Neural cell (in vitro differentiated cells): ENCODE measurements around the gene SCUBE2. TPM values are rescaled to one million over a fixed set of nuclear protein-coding genes. Genes with fewer than 3 reads are reported as not detected.

ENCODE experiments used
- H2AFZ ChIP-seq: fragments of 200-600, 300-800 bp; sonication (generic), shearing (Covaris generic); 2 replicates; pipeline ENCODE4 v1.6.0; 2014; ENCODE audit warnings: low read depth, mild to moderate bottlenecking, antibody characterized with exemption, low read length, moderate library complexity
- H3F3A ChIP-seq: fragments of 200-600 bp; shearing (Covaris generic); 2 replicates; pipeline ENCODE4 v1.6.1; 2016; ENCODE audit warnings: mild to moderate bottlenecking, moderate library complexity, mixed read lengths, antibody characterized with exemption, low read length; ENCODE audit not compliant: insufficient read depth, poor library complexity, severe bottlenecking
- H3K27ac ChIP-seq: fragments of 200-600, 300-800 bp; sonication (generic), shearing (Covaris generic); 2 replicates; pipeline ENCODE4 v1.5.1; 2014; ENCODE audit warnings: mild to moderate bottlenecking, low read length, moderate library complexity
- H3K27me3 ChIP-seq: fragments of 300-800, 200-600 bp; sonication (generic), shearing (Covaris generic); 2 replicates; pipeline ENCODE4 v1.6.0; 2014; ENCODE audit warnings: mild to moderate bottlenecking, low read depth, low read length, moderate library complexity; ENCODE audit not compliant: insufficient read depth
- H3K36me3 ChIP-seq: fragments of 300-800, 200-600 bp; sonication (generic), shearing (Covaris generic); 2 replicates; pipeline ENCODE4 v1.5.1; 2014; ENCODE audit warnings: mild to moderate bottlenecking, antibody characterized with exemption, low read length, moderate library complexity; ENCODE audit not compliant: insufficient read depth
- H3K4me2 ChIP-seq: fragments of 300-800, 200-600 bp; sonication (generic), shearing (Covaris generic); 2 replicates; pipeline ENCODE4 v1.6.0; 2014; ENCODE audit warnings: mild to moderate bottlenecking, low read length
- H3K4me3 ChIP-seq: fragments of 300-800, 200-600 bp; sonication (generic), shearing (Covaris generic); 2 replicates; pipeline ENCODE4 v1.5.1; 2014; ENCODE audit warnings: mild to moderate bottlenecking, low read length, moderate library complexity
- H3K79me2 ChIP-seq: fragments of 200-600 bp; shearing (Covaris generic); replicated peaks from 2 replicates; pipeline ENCODE4 v1.6.0; 2014; ENCODE audit warnings: mild to moderate bottlenecking, low read length, moderate library complexity; ENCODE audit not compliant: insufficient read depth
- H3K9ac ChIP-seq: fragments of 300-800, 200-600 bp; sonication (generic), shearing (Covaris generic); 2 replicates; pipeline ENCODE4 v1.6.1; 2016; ENCODE audit warnings: mild to moderate bottlenecking, low read length, mixed read lengths
- H3K9me2 ChIP-seq: fragments of 200-600 bp; shearing (Covaris generic); 2 replicates; pipeline ENCODE4 v1.6.1; 2016; ENCODE audit warnings: mild to moderate bottlenecking, low read length, mixed read lengths; ENCODE audit not compliant: insufficient read depth
- H3K9me3 ChIP-seq: fragments of 200-600, 300-800 bp; sonication (generic), shearing (Covaris generic); 2 replicates; pipeline ENCODE4 v1.6.1; 2016; ENCODE audit warnings: mild to moderate bottlenecking, mixed run types, low read length, moderate library complexity, mixed read lengths
- H4K20me1 ChIP-seq: fragments of 200-600 bp; shearing (Covaris generic); 2 replicates; pipeline ENCODE4 v1.6.1; 2016; ENCODE audit warnings: mild to moderate bottlenecking, mixed run types; ENCODE audit not compliant: insufficient read depth
- EP300 ChIP-seq: fragments of 450-650 bp; conservative IDR thresholded peaks from 2 replicates; pipeline ENCODE4 v1.6.1; 2014; ENCODE audit warnings: antibody characterized with exemption, mild to moderate bottlenecking, moderate library complexity; ENCODE audit not compliant: poor library complexity, severe bottlenecking
- EZH2 ChIP-seq: fragments of 200-600, 300-800 bp; shearing (Covaris generic), sonication (generic); IDR thresholded peaks from 2 replicates; pipeline ENCODE4 v1.6.1; 2014; ENCODE audit warnings: antibody characterized with exemption, low read length, borderline replicate concordance, mild to moderate bottlenecking; ENCODE audit not compliant: insufficient read depth, poor library complexity, severe bottlenecking
- MXI1 ChIP-seq: fragments of 450-650 bp; conservative IDR thresholded peaks from 2 replicates; pipeline ENCODE4 v1.6.1; 2014; ENCODE audit warnings: antibody characterized with exemption, mild to moderate bottlenecking; ENCODE audit not compliant: poor library complexity, severe bottlenecking
- POLR2AphosphoS5 ChIP-seq: IDR thresholded peaks from 2 replicates; pipeline ENCODE4 v1.6.1; 2012
- RAD21 ChIP-seq: fragments of 450-650 bp; conservative IDR thresholded peaks from 2 replicates; pipeline ENCODE4 v1.6.1; 2014; ENCODE audit warnings: antibody characterized with exemption, mild to moderate bottlenecking, moderate library complexity
- SMC3 ChIP-seq: fragments of 450-650 bp; conservative IDR thresholded peaks from 2 replicates; pipeline ENCODE4 v1.6.1; 2014; ENCODE audit warnings: antibody characterized with exemption, mild to moderate bottlenecking, moderate library complexity; ENCODE audit not compliant: poor library complexity
- TAF1 ChIP-seq: IDR thresholded peaks from 2 replicates; pipeline ENCODE4 v1.6.1; 2012; ENCODE audit warnings: low read depth
- polyA plus RNA-seq: library from polyadenylated mRNA; depleted of rRNA; stranded (reverse); fragments of >200 nt; gene quantifications from 2 replicates; pipeline ENCODE4 v1.2.3, GENCODE V29; 2014
- TF ChIP-seq, protein P1 (sequence below): fragments of 450-650 bp; IDR thresholded peaks from 2 replicates; pipeline ENCODE4 v1.5.1; 2014; ENCODE audit warnings: antibody characterized with exemption, mild to moderate bottlenecking, moderate library complexity; ENCODE audit not compliant: poor library complexity, severe bottlenecking
- TF ChIP-seq, protein P2 (sequence below): IDR thresholded peaks from 2 replicates; pipeline ENCODE4 v1.6.1; 2012; ENCODE audit warnings: borderline replicate concordance

Gene SCUBE2
- polyA plus RNA-seq, 1 donor from 2014 or later = 2.6 TPM

DNA sequence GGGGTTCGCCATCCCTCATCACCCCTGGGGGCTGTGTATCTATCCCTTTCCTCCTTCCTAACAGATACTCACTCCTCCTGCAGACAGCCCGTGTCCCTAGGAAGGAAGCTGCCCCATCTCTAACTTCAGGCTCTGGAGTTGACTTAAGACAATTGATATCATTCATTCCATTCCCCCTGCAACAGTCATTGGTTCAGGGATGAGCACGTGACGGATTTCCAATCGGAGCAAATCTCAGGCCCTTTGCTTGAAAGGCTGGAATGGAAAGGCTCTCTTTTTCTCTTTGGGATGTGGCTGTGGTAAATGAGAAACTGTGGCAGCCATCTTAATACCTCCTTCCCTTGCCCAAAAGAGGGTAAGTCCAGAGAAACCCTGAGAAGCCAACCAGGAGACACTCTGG lies 5.0 kb upstream of the SCUBE2 start:
- Histone ChIP-seq H3K36me3 (no peaks in the 10 kb centered on the region), H3K9me2 (no peaks in the 10 kb centered on the region), H3K27me3 (peaks cover 10% of the 10 kb centered on the region), H3K79me2 (no peaks in the 10 kb centered on the region), H3K4me3 (no peak overlapping the region), H3K9me3 (no peaks in the 10 kb centered on the region), H2AFZ (no peak overlapping the region), H3K4me2 (no peak overlapping the region), H3K9ac (no peak overlapping the region), H4K20me1 (no peaks in the 10 kb centered on the region), H3K27ac (no peak overlapping the region), H3F3A (no peaks in the 10 kb centered on the region)
- no peak for TF ChIP-seq EZH2
- no peak for TF ChIP-seq POLR2AphosphoS5

DNA sequence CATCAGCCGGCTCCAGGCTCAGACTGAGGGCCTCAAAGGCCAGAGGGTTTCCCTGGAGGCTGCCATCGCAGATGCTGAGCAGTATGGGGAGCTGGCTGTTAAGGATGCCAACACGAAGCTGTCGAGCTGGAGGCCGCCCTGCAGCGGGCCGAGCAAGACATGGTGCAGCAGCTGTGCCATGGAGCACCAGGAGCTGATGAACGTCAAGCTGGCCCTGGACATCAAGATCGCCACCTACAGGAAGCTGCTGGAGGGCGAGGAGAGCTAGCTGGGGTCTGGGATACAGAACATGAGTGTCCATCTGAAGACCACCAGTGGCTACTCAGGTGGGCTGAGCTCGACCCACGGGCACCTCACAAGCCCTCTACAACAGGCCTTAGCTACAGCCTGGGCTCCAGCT lies 4.0 kb upstream of the SCUBE2 start:
- no peak overlapping the region for H3K4me3 ChIP-seq
- TF ChIP-seq MXI1 (no peak), EP300 (no peak), TAF1 (no peak), POLR2AphosphoS5 (no peak), SMC3 (no peak), RAD21 (no peak), EZH2 (no peak)
- TF ChIP-seq, protein P1, sequence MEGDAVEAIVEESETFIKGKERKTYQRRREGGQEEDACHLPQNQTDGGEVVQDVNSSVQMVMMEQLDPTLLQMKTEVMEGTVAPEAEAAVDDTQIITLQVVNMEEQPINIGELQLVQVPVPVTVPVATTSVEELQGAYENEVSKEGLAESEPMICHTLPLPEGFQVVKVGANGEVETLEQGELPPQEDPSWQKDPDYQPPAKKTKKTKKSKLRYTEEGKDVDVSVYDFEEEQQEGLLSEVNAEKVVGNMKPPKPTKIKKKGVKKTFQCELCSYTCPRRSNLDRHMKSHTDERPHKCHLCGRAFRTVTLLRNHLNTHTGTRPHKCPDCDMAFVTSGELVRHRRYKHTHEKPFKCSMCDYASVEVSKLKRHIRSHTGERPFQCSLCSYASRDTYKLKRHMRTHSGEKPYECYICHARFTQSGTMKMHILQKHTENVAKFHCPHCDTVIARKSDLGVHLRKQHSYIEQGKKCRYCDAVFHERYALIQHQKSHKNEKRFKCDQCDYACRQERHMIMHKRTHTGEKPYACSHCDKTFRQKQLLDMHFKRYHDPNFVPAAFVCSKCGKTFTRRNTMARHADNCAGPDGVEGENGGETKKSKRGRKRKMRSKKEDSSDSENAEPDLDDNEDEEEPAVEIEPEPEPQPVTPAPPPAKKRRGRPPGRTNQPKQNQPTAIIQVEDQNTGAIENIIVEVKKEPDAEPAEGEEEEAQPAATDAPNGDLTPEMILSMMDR = no peak
- TF ChIP-seq, protein P2, sequence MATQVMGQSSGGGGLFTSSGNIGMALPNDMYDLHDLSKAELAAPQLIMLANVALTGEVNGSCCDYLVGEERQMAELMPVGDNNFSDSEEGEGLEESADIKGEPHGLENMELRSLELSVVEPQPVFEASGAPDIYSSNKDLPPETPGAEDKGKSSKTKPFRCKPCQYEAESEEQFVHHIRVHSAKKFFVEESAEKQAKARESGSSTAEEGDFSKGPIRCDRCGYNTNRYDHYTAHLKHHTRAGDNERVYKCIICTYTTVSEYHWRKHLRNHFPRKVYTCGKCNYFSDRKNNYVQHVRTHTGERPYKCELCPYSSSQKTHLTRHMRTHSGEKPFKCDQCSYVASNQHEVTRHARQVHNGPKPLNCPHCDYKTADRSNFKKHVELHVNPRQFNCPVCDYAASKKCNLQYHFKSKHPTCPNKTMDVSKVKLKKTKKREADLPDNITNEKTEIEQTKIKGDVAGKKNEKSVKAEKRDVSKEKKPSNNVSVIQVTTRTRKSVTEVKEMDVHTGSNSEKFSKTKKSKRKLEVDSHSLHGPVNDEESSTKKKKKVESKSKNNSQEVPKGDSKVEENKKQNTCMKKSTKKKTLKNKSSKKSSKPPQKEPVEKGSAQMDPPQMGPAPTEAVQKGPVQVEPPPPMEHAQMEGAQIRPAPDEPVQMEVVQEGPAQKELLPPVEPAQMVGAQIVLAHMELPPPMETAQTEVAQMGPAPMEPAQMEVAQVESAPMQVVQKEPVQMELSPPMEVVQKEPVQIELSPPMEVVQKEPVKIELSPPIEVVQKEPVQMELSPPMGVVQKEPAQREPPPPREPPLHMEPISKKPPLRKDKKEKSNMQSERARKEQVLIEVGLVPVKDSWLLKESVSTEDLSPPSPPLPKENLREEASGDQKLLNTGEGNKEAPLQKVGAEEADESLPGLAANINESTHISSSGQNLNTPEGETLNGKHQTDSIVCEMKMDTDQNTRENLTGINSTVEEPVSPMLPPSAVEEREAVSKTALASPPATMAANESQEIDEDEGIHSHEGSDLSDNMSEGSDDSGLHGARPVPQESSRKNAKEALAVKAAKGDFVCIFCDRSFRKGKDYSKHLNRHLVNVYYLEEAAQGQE = no peak
- no peaks in the 10 kb centered on the region for H3K79me2 ChIP-seq
- H3K9ac ChIP-seq = no peak overlapping the region
- H2AFZ ChIP-seq = no peak overlapping the region
- peaks cover 19% of the 10 kb centered on the region for H3K27me3 ChIP-seq
- H3K27ac ChIP-seq = no peak overlapping the region
- H3F3A ChIP-seq = no peaks in the 10 kb centered on the region
- no peaks in the 10 kb centered on the region for H3K9me3 ChIP-seq
- no peaks in the 10 kb centered on the region for H3K36me3 ChIP-seq
- H4K20me1 ChIP-seq = no peaks in the 10 kb centered on the region
- no peaks in the 10 kb centered on the region for H3K9me2 ChIP-seq
- no peak overlapping the region for H3K4me2 ChIP-seq

DNA sequence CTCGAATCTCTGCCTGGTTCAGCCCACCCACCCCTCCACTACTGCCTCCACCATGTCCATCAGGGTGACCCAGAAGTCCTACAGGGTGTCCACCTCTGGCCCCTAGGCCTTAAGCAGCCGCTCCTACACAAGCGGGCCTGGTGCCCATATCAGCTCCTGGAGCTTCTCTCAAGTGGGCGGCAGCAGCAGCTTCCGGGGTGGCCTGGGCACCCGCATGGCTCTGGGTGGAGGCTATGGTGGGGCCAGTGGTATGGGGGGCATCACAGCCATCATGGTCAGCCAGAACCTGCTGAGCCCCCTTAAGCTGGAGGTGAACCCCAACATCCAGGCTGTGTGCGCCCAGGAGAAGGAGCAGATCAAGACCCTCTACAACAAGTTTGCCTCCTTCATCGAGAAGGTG lies 3.0 kb upstream of the SCUBE2 start:
- no peaks in the 10 kb centered on the region for H3K9me2 ChIP-seq
- H3K36me3 ChIP-seq = no peaks in the 10 kb centered on the region
- H3K27ac ChIP-seq = no peak overlapping the region
- H3F3A ChIP-seq = no peaks in the 10 kb centered on the region
- H3K4me3 ChIP-seq = no peak overlapping the region
- H3K4me2 ChIP-seq = no peak overlapping the region
- no peaks in the 10 kb centered on the region for H3K79me2 ChIP-seq
- no peaks in the 10 kb centered on the region for H3K9me3 ChIP-seq
- no peak overlapping the region for H2AFZ ChIP-seq
- no peaks in the 10 kb centered on the region for H4K20me1 ChIP-seq
- peaks cover 29% of the 10 kb centered on the region for H3K27me3 ChIP-seq
- TF ChIP-seq TAF1 (no peak), EP300 (no peak), MXI1 (no peak), SMC3 (no peak), RAD21 (no peak), POLR2AphosphoS5 (no peak), EZH2 (no peak)
- TF ChIP-seq, protein P1 = no peak
- TF ChIP-seq, protein P2 = no peak
- H3K9ac ChIP-seq = no peak overlapping the region
